HFFc6 (cell line): ENCODE data around the gene SUMO3. TPM values are rescaled to one million over a fixed set of nuclear protein-coding genes. Genes with fewer than 3 reads are reported as not detected.
"Not testable (repeated sequence)": the region's sequence is repeated elsewhere in the genome, so short reads cannot be mapped to it uniquely, and the experiment has no call there.

ENCODE experiments used
- DNase-seq: peaks from one replicate; pipeline ENCODE4 v3.0.0-alpha.2; 2018
- H3K27ac Mint-ChIP-seq: 2 replicates; pipeline ENCODE4 v1.8.0; 2020; ENCODE audit warnings: mild to moderate bottlenecking, mixed read lengths
- H3K27me3 Mint-ChIP-seq: 2 replicates; pipeline ENCODE4 v1.8.0; 2021; ENCODE audit warnings: mild to moderate bottlenecking, moderate library complexity, mixed read lengths; ENCODE audit not compliant: insufficient read depth
- H3K36me3 Mint-ChIP-seq: 2 replicates; pipeline ENCODE4 v1.8.0; 2021; ENCODE audit warnings: low read depth, mixed read lengths
- H3K4me1 Mint-ChIP-seq: 2 replicates; pipeline ENCODE4 v1.8.0; 2020; ENCODE audit warnings: low read depth, mixed read lengths
- H3K4me3 Mint-ChIP-seq: 2 replicates; pipeline ENCODE4 v1.8.0; 2020; ENCODE audit warnings: mild to moderate bottlenecking, moderate library complexity, mixed read lengths
- H3K9me3 Mint-ChIP-seq: 2 replicates; pipeline ENCODE4 v1.8.0; 2020; ENCODE audit warnings: mild to moderate bottlenecking, mixed read lengths
- total RNA-seq, 6 experiments: library from RNA; stranded (reverse); fragmentation: NEBNext Ultra II Directional; extraction: Animal tissue kit (Norgen Biotek cat#: 25700); gene quantifications; 2 replicates in 1 of 6; 3 replicates in 5 of 6; pipeline ENCODE4 v1.2.3, GENCODE V29; 2021
- TF ChIP-seq, protein P1 (sequence below): fragments of 200-600 bp; sonication (generic); IDR thresholded peaks from 2 replicates; pipeline ENCODE4 v1.5.0; 2021; ENCODE audit warnings: antibody characterized with exemption, mild to moderate bottlenecking

SUMO3 gene
- total RNA-seq, 6 experiments from 2014 or later, result 116 to 160 (median 147) TPM

DNA sequence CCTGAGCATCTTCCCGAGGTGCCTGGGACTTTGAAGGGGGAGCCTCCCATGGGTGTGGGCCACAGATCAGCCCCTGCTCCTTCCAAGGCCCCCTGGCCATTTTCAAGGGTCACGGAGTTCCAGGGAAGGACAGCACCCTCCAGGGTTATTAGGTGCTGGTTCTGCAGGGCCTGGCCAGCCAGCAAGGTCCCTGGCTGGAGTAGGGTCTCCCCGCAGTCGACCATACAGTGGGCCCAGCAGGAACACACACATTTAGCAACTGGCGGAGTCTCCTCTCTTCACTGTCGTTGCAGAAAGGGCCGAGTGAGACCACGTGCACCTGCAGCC is 17.7 kb upstream of the SUMO3 start:
- no peaks in the 10 kb centered on the region for H3K36me3 Mint-ChIP-seq
- peaks cover 11% of the 10 kb centered on the region for H3K27me3 Mint-ChIP-seq
- H3K4me3 Mint-ChIP-seq, result no peak overlapping the region
- no peaks in the 10 kb centered on the region; the same call in 1 of the 2 replicates for H3K4me1 Mint-ChIP-seq
- no peak for DNase-seq
- no peaks in the 10 kb centered on the region for H3K9me3 Mint-ChIP-seq
- H3K27ac Mint-ChIP-seq, result no peak overlapping the region
- TF ChIP-seq, protein P1, sequence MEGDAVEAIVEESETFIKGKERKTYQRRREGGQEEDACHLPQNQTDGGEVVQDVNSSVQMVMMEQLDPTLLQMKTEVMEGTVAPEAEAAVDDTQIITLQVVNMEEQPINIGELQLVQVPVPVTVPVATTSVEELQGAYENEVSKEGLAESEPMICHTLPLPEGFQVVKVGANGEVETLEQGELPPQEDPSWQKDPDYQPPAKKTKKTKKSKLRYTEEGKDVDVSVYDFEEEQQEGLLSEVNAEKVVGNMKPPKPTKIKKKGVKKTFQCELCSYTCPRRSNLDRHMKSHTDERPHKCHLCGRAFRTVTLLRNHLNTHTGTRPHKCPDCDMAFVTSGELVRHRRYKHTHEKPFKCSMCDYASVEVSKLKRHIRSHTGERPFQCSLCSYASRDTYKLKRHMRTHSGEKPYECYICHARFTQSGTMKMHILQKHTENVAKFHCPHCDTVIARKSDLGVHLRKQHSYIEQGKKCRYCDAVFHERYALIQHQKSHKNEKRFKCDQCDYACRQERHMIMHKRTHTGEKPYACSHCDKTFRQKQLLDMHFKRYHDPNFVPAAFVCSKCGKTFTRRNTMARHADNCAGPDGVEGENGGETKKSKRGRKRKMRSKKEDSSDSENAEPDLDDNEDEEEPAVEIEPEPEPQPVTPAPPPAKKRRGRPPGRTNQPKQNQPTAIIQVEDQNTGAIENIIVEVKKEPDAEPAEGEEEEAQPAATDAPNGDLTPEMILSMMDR, result no peak

DNA sequence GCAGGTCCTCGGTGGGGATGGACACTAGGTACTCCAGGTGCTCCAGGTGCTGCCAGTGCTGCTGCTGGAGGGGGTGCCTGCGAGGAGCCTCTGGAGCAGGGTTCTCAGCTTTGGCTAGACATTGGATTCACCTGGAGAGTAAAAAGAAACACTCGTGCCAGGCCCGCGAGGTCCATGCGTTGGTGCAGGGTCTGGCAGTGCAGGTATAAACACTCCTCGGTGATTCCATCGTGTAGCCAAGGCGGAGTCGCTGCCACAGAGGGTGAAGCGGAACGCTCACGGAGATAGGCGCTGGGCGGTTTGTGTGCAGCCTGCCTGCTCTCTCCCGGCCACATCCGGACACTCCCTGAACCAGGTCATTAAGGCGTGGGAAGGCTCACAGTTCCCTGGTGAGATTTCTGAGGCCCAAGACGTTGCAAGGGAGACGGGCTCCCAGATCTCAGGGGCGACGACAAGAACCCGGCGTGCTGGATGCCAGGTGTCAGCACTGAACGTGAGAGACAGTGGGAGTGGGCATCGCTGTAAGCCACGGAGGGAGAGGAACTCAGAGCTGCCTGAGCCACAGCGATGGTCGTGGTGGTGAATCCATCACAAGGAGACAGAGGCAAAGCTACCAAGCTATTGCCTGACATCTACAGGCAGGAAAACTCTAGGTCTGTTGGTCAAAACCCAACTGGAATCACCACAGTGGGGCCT is 17.2 kb upstream of the SUMO3 start:
- Mint-ChIP-seq H3K36me3 (no peaks in the 10 kb centered on the region), H3K4me1 (no peaks in the 10 kb centered on the region; the same call in 1 of the 2 replicates), H3K9me3 (no peaks in the 10 kb centered on the region), H3K4me3 (no peak overlapping the region), H3K27ac (no peak overlapping the region), H3K27me3 (peaks cover 13% of the 10 kb centered on the region)
- TF ChIP-seq, protein P1, result no peak
- no peak for DNase-seq

DNA sequence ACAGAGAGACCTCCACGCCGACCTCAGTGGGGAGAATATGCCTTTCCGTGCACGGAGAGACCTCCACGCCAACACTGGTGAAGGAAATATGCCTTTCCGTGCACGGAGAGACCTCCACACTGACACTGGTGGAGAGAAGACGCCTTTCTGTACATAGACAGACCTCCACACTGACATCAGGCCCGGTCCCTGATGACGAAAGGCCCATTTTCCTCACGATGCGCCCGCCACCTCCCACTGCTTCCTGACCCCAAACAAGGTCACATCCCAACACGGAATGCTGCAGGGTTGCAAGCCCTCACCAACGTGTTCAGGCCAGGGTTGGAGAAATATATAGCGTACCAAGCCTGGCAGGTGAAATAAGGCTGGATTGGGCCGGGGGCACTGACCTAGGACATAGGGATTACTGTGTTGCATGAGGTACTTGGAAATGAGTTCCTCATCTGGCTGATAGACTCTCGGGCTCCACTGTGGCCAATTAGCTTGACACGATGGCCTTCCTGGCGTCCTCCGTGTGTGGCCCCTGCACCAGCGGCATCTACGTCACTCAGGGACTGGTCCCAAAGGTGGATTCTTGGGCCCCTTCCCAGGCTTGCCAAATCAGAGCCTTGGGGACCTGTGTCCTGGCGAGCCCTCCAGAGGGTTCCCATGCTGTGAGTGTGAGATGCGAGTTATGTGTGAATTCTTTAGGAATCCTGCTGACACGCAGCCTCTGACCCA is 16.5 kb upstream of the SUMO3 start:
- no peak for DNase-seq
- peaks cover 2% of the 10 kb centered on the region for H3K9me3 Mint-ChIP-seq
- H3K4me3 Mint-ChIP-seq, result no peak overlapping the region
- TF ChIP-seq, protein P1, result no peak
- H3K36me3 Mint-ChIP-seq, result no peaks in the 10 kb centered on the region
- no peaks in the 10 kb centered on the region; the same call in 1 of the 2 replicates for H3K4me1 Mint-ChIP-seq
- peaks cover 11% of the 10 kb centered on the region for H3K27me3 Mint-ChIP-seq
- H3K27ac Mint-ChIP-seq, result no peak overlapping the region

DNA sequence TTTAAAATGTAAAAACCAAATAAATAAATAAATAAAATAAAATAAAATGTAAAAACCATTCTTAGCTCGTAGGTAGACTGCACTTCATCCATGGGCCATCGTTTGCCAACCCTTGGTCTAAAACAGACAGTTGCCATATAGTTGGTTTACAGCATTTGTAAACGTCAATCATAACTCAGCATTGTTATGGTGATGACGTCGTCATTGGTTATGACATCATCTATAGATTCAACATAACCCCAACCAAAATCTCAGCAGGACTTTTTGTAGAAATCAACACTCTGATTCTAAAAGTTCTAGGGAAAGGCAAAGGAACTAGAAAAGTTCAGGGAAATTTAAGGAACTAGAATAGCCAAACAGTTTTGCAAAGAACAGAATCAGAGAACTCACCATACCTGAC is 15.8 kb upstream of the SUMO3 start:
- H3K4me1 Mint-ChIP-seq, result no peaks in the 10 kb centered on the region; the same call in 1 of the 2 replicates
- peaks cover 4% of the 10 kb centered on the region for H3K36me3 Mint-ChIP-seq
- DNase-seq, result no peak
- TF ChIP-seq, protein P1, result no peak
- no peak overlapping the region for H3K27ac Mint-ChIP-seq
- peaks cover 8% of the 10 kb centered on the region for H3K27me3 Mint-ChIP-seq
- no peak overlapping the region for H3K4me3 Mint-ChIP-seq
- peaks cover 9% of the 10 kb centered on the region for H3K9me3 Mint-ChIP-seq

DNA sequence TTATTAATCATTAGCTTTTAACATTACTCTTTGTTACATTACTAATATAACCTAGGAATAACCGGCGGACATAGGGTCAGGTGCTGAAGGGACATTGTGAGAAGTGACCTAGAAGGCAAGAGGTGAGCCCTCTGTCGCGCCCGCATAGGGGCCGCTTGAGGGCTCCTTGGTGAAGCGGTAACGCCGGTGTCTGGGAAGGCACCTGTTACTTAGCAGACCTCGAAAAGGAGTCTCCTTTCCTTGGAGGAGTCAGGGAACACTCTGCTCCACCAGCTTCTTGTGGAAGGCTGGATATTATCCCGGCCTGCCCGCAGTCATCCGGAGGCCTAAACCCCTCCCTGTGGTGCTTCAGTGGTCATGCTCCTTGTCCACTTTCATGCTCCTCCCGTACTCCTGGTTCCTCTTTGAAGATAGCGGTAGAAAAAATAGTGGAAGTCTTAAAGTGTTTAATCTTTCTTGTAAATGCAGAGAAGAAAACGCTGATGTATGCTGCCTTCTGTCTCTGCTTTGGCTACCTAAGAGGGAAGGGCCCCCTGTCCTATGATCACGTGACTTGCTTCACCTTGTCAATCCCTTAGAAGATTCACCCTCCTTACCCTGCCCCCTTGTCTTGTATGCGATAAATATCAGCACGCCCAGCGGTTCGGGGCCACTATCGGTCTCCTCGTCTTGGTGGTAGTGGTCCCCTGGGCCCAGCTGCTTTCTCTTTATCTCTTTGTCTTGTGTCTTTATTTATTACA is 14.8 kb upstream of the SUMO3 start:
- not testable (repeated sequence) for DNase-seq, H3K4me1 Mint-ChIP-seq, H3K27ac Mint-ChIP-seq, H3K4me3 Mint-ChIP-seq
- H3K27me3 Mint-ChIP-seq, result peaks cover 14% of the 10 kb centered on the region
- peaks cover 14% of the 10 kb centered on the region for H3K36me3 Mint-ChIP-seq
- peaks cover 19% of the 10 kb centered on the region for H3K9me3 Mint-ChIP-seq
